Stimulated activated CD4-positive, alpha-beta T cell treated with anti-CD3 and anti-CD28 coated beads, Interleukin-15, amount 100 ng/mL, for 1 hour (primary cell): ENCODE results near the gene ARMS2.

ENCODE experiments used
- DNase-seq, 2 donors: peaks; one replicate each; pipeline ENCODE4 v3.0.0-alpha.2; 2020; ENCODE audit warnings: low read depth in 1 of 2, low spot score in 1 of 2

The ARMS2 gene

GRCh38 chr10:122469848-122470247, 15.4 kb downstream of the ARMS2 start:
- DNase-seq, result no peak

GRCh38 chr10:122471531-122472177, 17.2 kb downstream of the ARMS2 start:
- DNase-seq, result no peak

DNA sequence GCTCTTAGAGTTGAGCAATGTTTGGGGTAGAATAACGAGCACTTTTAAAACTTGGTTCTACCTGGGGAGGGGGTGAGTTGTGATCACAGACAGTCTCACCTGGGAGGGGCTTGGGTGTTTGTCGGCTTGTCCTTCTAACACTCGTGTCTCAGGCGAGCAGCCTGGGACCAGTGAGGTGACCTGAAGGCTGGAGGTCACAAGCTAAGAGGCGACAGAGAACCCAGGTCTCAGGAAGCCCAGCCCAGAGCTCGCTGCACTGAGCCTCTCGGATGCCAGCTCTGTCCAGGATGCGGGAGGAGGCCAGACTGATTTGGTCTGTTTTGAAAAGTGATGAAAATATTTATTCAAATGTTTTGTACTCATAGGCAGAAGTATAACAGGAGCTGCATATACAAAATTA, 18.7 kb downstream of the ARMS2 start:
- no peak for DNase-seq

- DNase-seq, result no peak
These were observed 19.8 kb downstream of the ARMS2 start for GRCh38 chr10:122474131-122474818.

DNA sequence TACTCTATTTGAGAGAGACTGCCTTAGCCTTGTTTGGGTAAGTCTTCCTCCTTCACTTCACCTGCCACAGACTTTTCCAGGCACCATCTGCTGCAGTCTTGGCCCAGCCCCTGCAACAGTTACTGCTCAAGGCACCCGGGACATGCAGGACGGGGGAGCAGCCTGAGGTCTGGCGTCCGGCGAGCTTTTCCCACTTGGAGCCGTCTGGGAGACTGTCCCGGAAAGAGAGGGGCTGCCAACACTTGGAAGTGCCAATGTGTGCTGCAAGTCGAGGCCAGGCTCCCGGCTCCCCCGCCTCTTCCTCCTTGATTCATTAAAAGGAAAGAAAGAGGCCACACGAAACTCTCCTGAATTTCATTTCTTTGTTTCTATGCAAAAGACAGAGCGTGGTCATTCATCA, 20.6 kb downstream of the ARMS2 start:
- no peak for DNase-seq

DNA sequence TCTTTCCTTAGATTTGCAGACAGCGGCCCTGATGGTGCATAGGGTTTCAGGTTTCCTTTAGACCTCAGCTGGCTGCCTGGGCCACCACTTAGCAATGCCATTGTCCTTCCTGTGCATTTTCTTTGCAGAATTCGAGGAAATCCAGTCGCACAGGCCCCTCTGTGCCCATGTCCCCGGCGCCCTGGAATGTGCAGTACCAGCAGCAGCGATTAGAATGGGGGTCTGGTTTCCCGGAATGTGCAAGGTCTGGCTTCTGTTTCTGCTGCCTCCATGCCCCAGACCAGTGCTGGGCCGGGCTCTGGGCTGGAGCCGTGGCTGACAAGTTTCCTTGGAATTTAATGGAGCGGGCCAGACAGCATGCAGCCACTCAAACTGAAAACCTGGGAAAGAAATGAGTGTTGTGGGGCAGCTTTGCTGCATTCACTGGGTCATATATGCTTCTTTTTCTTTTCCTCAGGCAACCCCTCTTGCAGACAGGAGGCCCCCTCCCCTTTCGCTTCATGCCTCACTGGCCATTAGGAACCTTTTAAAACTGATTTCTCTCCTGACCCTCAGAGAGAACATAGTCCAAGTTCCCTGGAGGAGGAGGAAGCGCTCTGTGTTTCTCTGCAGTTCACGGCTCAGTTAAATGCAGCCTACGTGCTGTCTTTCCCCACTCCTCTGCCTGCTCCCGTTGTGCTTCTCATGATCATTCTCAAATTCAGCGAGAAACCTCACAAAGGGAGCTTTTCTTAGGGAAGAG, 21.3 kb downstream of the ARMS2 start:
- no peak for DNase-seq

- no peak for DNase-seq
These were observed 21.9 kb downstream of the ARMS2 start for GRCh38 chr10:122476333-122476695.

GRCh38 chr10:122477436-122477835, 23.0 kb downstream of the ARMS2 start:
- DNase-seq, result no peak

DNA sequence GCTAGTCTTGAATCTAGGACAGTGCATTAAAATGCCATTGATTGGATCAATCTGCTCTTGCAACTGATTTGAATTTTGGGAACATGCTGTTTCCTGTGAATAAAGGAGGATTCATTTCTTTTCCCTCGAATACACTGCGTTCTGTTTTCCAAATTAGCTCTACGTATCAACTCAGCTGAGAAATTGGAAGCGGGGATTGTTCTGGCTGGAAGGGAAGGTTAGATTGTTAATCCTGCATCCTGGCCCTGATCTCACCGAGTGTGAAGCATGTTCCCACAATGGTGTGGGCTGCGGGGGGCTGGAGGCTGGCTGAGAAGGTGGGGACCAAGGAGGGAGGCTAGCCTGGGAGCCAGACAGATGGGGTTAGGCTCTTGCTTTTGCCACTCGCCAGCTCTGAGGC, 24.5 kb downstream of the ARMS2 start:
- DNase-seq, result no peak

GRCh38 chr10:122480146-122480833, 25.8 kb downstream of the ARMS2 start:
- DNase-seq, result no peak

DNA sequence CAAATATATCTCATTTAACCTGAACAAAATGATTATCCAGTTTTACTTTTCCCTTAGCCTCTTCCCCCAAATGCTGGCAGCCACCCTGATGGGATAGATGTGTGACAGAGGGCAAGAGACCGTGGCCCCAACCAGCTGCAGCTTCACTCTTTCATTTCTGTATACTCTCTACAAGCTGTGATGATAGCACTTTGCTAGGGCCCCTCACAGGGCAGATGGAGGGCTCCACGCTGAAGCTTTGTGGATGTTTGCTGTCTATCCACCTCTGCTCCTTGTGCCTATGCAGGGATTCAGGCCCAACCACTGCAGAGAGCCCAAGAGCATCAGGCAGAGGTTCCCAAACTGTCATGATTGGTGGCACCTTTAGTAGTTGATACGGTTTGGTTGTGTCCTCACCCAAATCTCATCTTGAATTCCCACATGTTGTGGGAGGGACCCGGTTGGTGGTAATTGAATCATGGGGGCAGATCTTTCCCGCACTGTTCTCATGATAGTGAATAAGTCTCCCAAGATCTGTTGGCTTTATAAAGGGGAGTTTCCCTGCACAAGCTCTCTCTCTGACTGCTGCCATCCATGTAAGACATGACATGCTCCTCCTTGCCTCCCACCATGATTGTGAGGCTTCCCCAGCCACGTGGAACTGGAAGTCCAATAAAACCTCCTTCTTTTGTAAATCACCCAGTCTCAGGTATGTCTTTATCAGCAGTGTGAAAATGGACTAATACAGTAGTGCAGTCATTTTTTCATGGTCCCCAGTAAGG, 27.0 kb downstream of the ARMS2 start:
- no peak for DNase-seq

GRCh38 chr10:122484276-122485060, 30.0 kb downstream of the ARMS2 start:
- DNase-seq, result no peak

DNA sequence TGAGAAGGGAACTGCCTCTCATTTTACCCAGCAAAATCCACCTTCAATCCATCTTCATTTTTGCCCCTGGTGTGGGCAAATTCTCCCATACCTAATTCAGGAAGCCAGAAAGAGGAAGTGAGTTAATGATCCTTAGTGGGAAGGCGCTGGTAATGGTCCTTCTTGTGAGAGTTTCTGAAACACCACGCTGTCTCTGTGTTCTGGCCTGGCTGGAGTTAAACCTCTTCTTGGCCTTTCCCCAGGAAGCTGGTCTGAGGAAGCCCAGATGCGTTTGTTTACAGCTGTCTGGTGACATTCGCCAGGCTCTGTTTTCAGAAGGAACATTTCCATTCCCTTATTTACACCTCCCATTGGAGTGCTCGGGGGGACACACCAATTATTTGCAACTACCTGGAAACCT, 31.2 kb downstream of the ARMS2 start:
- DNase-seq, result no peak

- no peak for DNase-seq
These were observed 32.1 kb downstream of the ARMS2 start for GRCh38 chr10:122486406-122487080.

- DNase-seq, result no peak
These were observed 32.8 kb downstream of the ARMS2 start for GRCh38 chr10:122487174-122487765.

- DNase-seq, result no peak
These were observed 35.8 kb downstream of the ARMS2 start for GRCh38 chr10:122490268-122490667.

GRCh38 chr10:122490786-122491680, 36.6 kb downstream of the ARMS2 start:
- no peak for DNase-seq

GRCh38 chr10:122492006-122492405, 37.6 kb downstream of the ARMS2 start:
- DNase-seq, result no peak
